HEK293 (cell line): ENCODE data around the gene MVB12B.

Experiments used
- CTCF ChIA-PET: fragments of 350-600 bp; formaldehyde crosslinking; extraction: SDS; loops from one replicate; lab custom pipeline; 2021; ENCODE audit warnings: antibody characterized with exemption; lab: Yijun Ruan, JAX
- POLR2A ChIA-PET: fragments of 300-600 bp; formaldehyde crosslinking; extraction: SDS; loops from one replicate; lab custom pipeline; 2020; ENCODE audit warnings: antibody characterized with exemption, inconsistent platforms; lab: Yijun Ruan, JAX
- H3K27ac ChIP-seq: fragments of 200-500 bp; sonication (Bioruptor generic); 2 replicates; pipeline ENCODE4 v1.5.1; 2014; ENCODE audit warnings: low read depth, low read length, control low read depth, inconsistent platforms; ENCODE audit errors: extremely low read depth
- H3K36me3 ChIP-seq, 2 experiments: fragments of 200-500 bp in 1 of 2; sonication (Bioruptor generic) in 1 of 2; 1 replicate in 1 of 2; 2 replicates in 1 of 2; pipeline ENCODE4 v1.5.1; 2014 to 2017; ENCODE audit warnings: inconsistent platforms in 2 of 2, low read length in 2 of 2; ENCODE audit not compliant: control insufficient read depth in 2 of 2, insufficient read depth in 1 of 2
- H3K4me1 ChIP-seq: fragments of 200-500 bp; sonication (Bioruptor generic); 2 replicates; pipeline ENCODE4 v1.5.1; 2014; ENCODE audit warnings: mild to moderate bottlenecking, low read length, inconsistent platforms; ENCODE audit not compliant: control insufficient read depth, insufficient read depth
- H3K4me3 ChIP-seq: 2 replicates; pipeline ENCODE4 v1.5.1; 2011; ENCODE audit warnings: low read depth, mild to moderate bottlenecking, control low read depth, low read length, moderate library complexity
- H3K9me3 ChIP-seq: fragments of 200-500 bp; sonication (Bioruptor generic); 2 replicates; pipeline ENCODE4 v1.5.1; 2014; ENCODE audit warnings: low read depth, low read length, inconsistent platforms; ENCODE audit not compliant: control insufficient read depth, insufficient read depth
- BCL11B ChIP-seq: fragments of 450-650 bp; formaldehyde crosslinking; IDR thresholded peaks from 2 replicates; pipeline ENCODE4 v1.5.1; 2016; ENCODE audit warnings: low read depth, missing biosample characterization, missing genetic modification characterization
- EGR2 ChIP-seq: fragments of 450-650 bp; formaldehyde crosslinking; IDR thresholded peaks from 2 replicates; pipeline ENCODE4 v1.5.1; 2016; ENCODE audit warnings: low read depth, missing biosample characterization, missing genetic modification characterization
- HOXC10 ChIP-seq: sonication (generic); formaldehyde crosslinking; IDR thresholded peaks from 2 replicates; pipeline ENCODE4 v1.8.1; 2023; ENCODE audit warnings: mild to moderate bottlenecking, missing genetic modification reagents
- MEIS1 ChIP-seq: sonication (generic); formaldehyde crosslinking; IDR thresholded peaks from 2 replicates; pipeline ENCODE4 v1.8.1; 2022; ENCODE audit warnings: missing genetic modification reagents, mild to moderate bottlenecking, borderline replicate concordance
- REST ChIP-seq: fragments of 450-650 bp; formaldehyde crosslinking; IDR thresholded peaks from 2 replicates; pipeline ENCODE4 v1.5.1; 2016; ENCODE audit warnings: missing biosample characterization, missing genetic modification characterization
- ZEB2 ChIP-seq: fragments of 450-650 bp; formaldehyde crosslinking; IDR thresholded peaks from 2 replicates; pipeline ENCODE4 v1.5.1; 2016; ENCODE audit warnings: missing biosample characterization, missing genetic modification characterization
- ZFP3 ChIP-seq: fragments of 450-650 bp; formaldehyde crosslinking; IDR thresholded peaks from 2 replicates; pipeline ENCODE4 v1.5.1; 2016; ENCODE audit warnings: low read depth, missing biosample characterization, missing genetic modification characterization
- ZNF18 ChIP-seq: fragments of 450-650 bp; formaldehyde crosslinking; IDR thresholded peaks from 2 replicates; pipeline ENCODE4 v1.5.1; 2016; ENCODE audit warnings: missing biosample characterization, missing genetic modification characterization
- ZNF214 ChIP-seq: fragments of 450-650 bp; formaldehyde crosslinking; IDR thresholded peaks from 2 replicates; pipeline ENCODE4 v1.5.1; 2017; ENCODE audit warnings: missing biosample characterization, mild to moderate bottlenecking, missing genetic modification characterization, borderline replicate concordance
- ZNF223 ChIP-seq: fragments of 450-650 bp; formaldehyde crosslinking; IDR thresholded peaks from 2 replicates; pipeline ENCODE4 v1.5.1; 2016; ENCODE audit warnings: missing biosample characterization, missing genetic modification characterization
- ZNF24 ChIP-seq: fragments of 450-650 bp; formaldehyde crosslinking; IDR thresholded peaks from 2 replicates; pipeline ENCODE4 v1.5.1; 2016; ENCODE audit warnings: missing biosample characterization, missing genetic modification characterization
- ZNF37A ChIP-seq: fragments of 450-650 bp; IDR thresholded peaks from 2 replicates; pipeline ENCODE4 v1.5.1; 2018; ENCODE audit warnings: missing biosample characterization, missing genetic modification characterization
- ZNF48 ChIP-seq: fragments of 450-650 bp; formaldehyde crosslinking; IDR thresholded peaks from 2 replicates; pipeline ENCODE4 v1.5.1; 2016; ENCODE audit warnings: missing biosample characterization, missing genetic modification characterization
- ZNF707 ChIP-seq: fragments of 450-650 bp; formaldehyde crosslinking; IDR thresholded peaks from 2 replicates; pipeline ENCODE4 v1.5.1; 2016; ENCODE audit warnings: missing biosample characterization, missing genetic modification characterization
- ZNF76 ChIP-seq: fragments of 450-650 bp; formaldehyde crosslinking; IDR thresholded peaks from 2 replicates; pipeline ENCODE4; 2016; ENCODE audit warnings: low read depth, missing biosample characterization, missing genetic modification characterization, borderline replicate concordance
- ZNF785 ChIP-seq: fragments of 450-650 bp; formaldehyde crosslinking; IDR thresholded peaks from 2 replicates; pipeline ENCODE4 v1.5.1; 2016; ENCODE audit warnings: missing biosample characterization, missing genetic modification characterization
- ZNF837 ChIP-seq: fragments of 450-650 bp; formaldehyde crosslinking; IDR thresholded peaks from 2 replicates; pipeline ENCODE4 v1.5.1; 2016; ENCODE audit warnings: missing biosample characterization, missing genetic modification characterization
- ZSCAN16 ChIP-seq: fragments of 450-650 bp; formaldehyde crosslinking; IDR thresholded peaks from 2 replicates; pipeline ENCODE4 v1.5.1; 2016; ENCODE audit warnings: missing biosample characterization, missing genetic modification characterization

MVB12B gene

GRCh38 chr9:126518763-126519162 lies 192.1 kb downstream of the MVB12B start:
- ChIA-PET CTCF (interaction anchor here (0.6 to 7.8 kb wide), 5 partner anchors 19 to 39 kb away, joined by 3 to 63 read pairs (median 6); no protein-coding TSS in a partner anchor), POLR2A (no interaction called here)
- Histone ChIP-seq H3K4me3 (no peak overlapping the region), H3K27ac (no peak overlapping the region), H3K9me3 (no peaks in the 10 kb centered on the region), H3K4me1 (peaks cover 12% of the 10 kb centered on the region), H3K36me3 (no peaks in the 10 kb centered on the region)
- TF ChIP-seq REST (tag by site-specific recombination) (no peak), BCL11B (no peak), ZNF223 (tag by site-specific recombination) (no peak), HOXC10 (CRISPR knock-in tag) (no peak), ZNF48 (tag by site-specific recombination) (no peak), MEIS1 (CRISPR knock-in tag) (no peak), ZNF837 (no peak), ZEB2 (tag by site-specific recombination) (no peak), ZNF76 (tag by site-specific recombination) (no peak), ZNF24 (tag by site-specific recombination) (no peak), ZFP3 (no peak), ZNF18 (tag by site-specific recombination) (no peak)

- Histone ChIP-seq H3K27ac (no peak overlapping the region), H3K36me3 (no peaks in the 10 kb centered on the region), H3K4me3 (no peak overlapping the region), H3K4me1 (peaks cover 12% of the 10 kb centered on the region), H3K9me3 (no peaks in the 10 kb centered on the region)
- TF ChIP-seq ZNF37A (tag by site-specific recombination) (no peak), ZSCAN16 (tag by site-specific recombination) (no peak), BCL11B (no peak), ZNF785 (no peak), EGR2 (tag by site-specific recombination) (no peak), ZNF707 (tag by site-specific recombination) (no peak), ZNF214 (tag by site-specific recombination) (no peak)
- ChIA-PET POLR2A (interaction anchor here (0.6 kb wide), 1 partner anchor 1709 kb away, joined by 4 read pairs; no protein-coding TSS in a partner anchor), CTCF (interaction anchor here (0.7 to 7.8 kb wide), 3 partner anchors 20 to 432 kb away, joined by 3 to 63 read pairs (median 6); no protein-coding TSS in a partner anchor)
Measured at GRCh38 chr9:126519660-126520420, 193.2 kb downstream of the MVB12B start.
